ENCODE data around the gene FAM3B. TPM values are rescaled to one million over a fixed set of nuclear protein-coding genes. Genes with fewer than 3 reads are reported as not detected.

Gene FAM3B
- total RNA-seq, 1 experiment from 2014 or later: not detected

DNA sequence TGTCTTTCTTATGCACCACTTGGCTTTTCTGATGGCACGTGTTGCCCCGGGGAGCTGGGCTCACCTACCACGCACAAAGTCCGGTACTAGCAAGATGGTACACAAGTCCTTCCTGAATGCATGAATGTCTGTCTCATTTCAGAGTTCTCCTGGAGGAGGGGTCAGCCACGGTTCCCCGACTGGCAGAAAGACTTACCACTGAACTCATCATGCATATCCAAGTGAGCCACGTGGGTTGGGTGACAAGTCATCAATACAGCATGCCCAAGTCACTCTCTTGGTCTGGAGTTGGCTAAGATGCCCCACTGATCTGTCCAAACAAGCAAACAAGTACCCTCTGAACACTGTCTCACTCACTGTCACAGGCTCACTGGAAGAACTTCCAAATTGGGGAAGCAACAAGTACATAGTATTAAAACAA lies 80.9 kb downstream of the FAM3B start:
- no peak overlapping the region for H3K27ac ChIP-seq (ENCODE audit: low read length)
- ATAC-seq: no peak
- H3K36me3 ChIP-seq (ENCODE audit: control insufficient read depth, insufficient read depth, low read length): no peaks in the 10 kb centered on the region; the same call in none of the 2 replicates
- no peaks in the 10 kb centered on the region for H3K9me3 ChIP-seq (ENCODE audit: control insufficient read depth, insufficient read depth, low read depth, low read length)
- POLR2A ChIA-PET: no interaction called here
- no peak for DNase-seq (ENCODE audit: low read depth, low spot score)
- in situ Hi-C loops (cut with HindIII; ENCODE audit: low pct_unique_long_range_greater_than_20kb, low sequenced_read_pairs) (no loop called here), intact Hi-C loops (cut with micrococcal nuclease; ENCODE audit: unreplicated experiment) (no loop called here)
- no peaks in the 10 kb centered on the region for H3K27me3 ChIP-seq (ENCODE audit: control insufficient read depth, insufficient read depth, low read length)
- CTCF ChIA-PET: no interaction called here
- TF ChIP-seq, protein P1, sequence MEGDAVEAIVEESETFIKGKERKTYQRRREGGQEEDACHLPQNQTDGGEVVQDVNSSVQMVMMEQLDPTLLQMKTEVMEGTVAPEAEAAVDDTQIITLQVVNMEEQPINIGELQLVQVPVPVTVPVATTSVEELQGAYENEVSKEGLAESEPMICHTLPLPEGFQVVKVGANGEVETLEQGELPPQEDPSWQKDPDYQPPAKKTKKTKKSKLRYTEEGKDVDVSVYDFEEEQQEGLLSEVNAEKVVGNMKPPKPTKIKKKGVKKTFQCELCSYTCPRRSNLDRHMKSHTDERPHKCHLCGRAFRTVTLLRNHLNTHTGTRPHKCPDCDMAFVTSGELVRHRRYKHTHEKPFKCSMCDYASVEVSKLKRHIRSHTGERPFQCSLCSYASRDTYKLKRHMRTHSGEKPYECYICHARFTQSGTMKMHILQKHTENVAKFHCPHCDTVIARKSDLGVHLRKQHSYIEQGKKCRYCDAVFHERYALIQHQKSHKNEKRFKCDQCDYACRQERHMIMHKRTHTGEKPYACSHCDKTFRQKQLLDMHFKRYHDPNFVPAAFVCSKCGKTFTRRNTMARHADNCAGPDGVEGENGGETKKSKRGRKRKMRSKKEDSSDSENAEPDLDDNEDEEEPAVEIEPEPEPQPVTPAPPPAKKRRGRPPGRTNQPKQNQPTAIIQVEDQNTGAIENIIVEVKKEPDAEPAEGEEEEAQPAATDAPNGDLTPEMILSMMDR (IDR thresholded peaks at IDR 0.05): no peak
- TF ChIP-seq SIN3A (IDR thresholded peaks at IDR 0.05; ENCODE audit: borderline replicate concordance, insufficient read depth, low read depth, low read length) (no peak), POLR2AphosphoS5 (IDR thresholded peaks at IDR 0.05; ENCODE audit: low read depth, low read length) (no peak), TCF7L2 (IDR thresholded peaks at IDR 0.05; ENCODE audit: low read depth, low read length) (no peak)
- TF ChIP-seq, protein P2, sequence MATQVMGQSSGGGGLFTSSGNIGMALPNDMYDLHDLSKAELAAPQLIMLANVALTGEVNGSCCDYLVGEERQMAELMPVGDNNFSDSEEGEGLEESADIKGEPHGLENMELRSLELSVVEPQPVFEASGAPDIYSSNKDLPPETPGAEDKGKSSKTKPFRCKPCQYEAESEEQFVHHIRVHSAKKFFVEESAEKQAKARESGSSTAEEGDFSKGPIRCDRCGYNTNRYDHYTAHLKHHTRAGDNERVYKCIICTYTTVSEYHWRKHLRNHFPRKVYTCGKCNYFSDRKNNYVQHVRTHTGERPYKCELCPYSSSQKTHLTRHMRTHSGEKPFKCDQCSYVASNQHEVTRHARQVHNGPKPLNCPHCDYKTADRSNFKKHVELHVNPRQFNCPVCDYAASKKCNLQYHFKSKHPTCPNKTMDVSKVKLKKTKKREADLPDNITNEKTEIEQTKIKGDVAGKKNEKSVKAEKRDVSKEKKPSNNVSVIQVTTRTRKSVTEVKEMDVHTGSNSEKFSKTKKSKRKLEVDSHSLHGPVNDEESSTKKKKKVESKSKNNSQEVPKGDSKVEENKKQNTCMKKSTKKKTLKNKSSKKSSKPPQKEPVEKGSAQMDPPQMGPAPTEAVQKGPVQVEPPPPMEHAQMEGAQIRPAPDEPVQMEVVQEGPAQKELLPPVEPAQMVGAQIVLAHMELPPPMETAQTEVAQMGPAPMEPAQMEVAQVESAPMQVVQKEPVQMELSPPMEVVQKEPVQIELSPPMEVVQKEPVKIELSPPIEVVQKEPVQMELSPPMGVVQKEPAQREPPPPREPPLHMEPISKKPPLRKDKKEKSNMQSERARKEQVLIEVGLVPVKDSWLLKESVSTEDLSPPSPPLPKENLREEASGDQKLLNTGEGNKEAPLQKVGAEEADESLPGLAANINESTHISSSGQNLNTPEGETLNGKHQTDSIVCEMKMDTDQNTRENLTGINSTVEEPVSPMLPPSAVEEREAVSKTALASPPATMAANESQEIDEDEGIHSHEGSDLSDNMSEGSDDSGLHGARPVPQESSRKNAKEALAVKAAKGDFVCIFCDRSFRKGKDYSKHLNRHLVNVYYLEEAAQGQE (IDR thresholded peaks at IDR 0.05; ENCODE audit: insufficient read depth in 1 of 2, low read depth in 2 of 2, low read length in 1 of 2): no peak
- BruUV-seq (replicated peaks): no TSS peak
- H3K4me3 ChIP-seq (ENCODE audit: low read depth in 2 of 2, low read length in 2 of 2): no peak overlapping the region
- no peaks in the 10 kb centered on the region for H3K4me1 ChIP-seq (ENCODE audit: control insufficient read depth, insufficient read depth, low read length)

DNA sequence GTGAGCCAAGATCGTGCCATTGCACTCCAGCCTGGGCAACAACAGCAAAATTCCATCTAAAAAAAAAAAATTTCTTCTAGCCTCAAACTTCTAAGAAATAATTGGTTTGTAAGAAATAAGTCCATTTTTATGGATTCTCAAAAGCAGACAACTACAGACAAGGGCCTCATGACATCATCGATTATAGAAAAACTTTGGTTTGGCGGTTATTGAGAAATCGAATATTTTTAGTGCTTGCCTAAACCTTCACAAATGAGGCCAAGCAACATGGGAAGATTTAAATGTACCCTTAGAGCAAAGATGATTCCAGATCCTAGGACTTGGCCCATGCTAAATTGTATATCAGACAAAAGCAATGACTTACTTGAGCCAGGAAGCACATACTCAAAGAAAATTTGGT lies 81.7 kb downstream of the FAM3B start:
- in situ Hi-C loops (cut with HindIII; ENCODE audit: low pct_unique_long_range_greater_than_20kb, low sequenced_read_pairs): no loop called here
- Histone ChIP-seq H3K27ac (ENCODE audit: low read length) (no peak overlapping the region), H3K9me3 (ENCODE audit: control insufficient read depth, insufficient read depth, low read depth, low read length) (no peaks in the 10 kb centered on the region), H3K4me1 (ENCODE audit: control insufficient read depth, insufficient read depth, low read length) (no peaks in the 10 kb centered on the region), H3K4me3 (ENCODE audit: low read depth in 2 of 2, low read length in 2 of 2) (no peak overlapping the region), H3K36me3 (ENCODE audit: control insufficient read depth, insufficient read depth, low read length) (no peaks in the 10 kb centered on the region; the same call in none of the 2 replicates), H3K27me3 (ENCODE audit: control insufficient read depth, insufficient read depth, low read length) (no peaks in the 10 kb centered on the region)
- no peak for TF ChIP-seq POLR2AphosphoS5 (IDR thresholded peaks at IDR 0.05; ENCODE audit: low read depth, low read length)
- TF ChIP-seq, protein P1 (IDR thresholded peaks at IDR 0.05): no peak
- no peak for TF ChIP-seq SIN3A (IDR thresholded peaks at IDR 0.05; ENCODE audit: borderline replicate concordance, insufficient read depth, low read depth, low read length)
- TF ChIP-seq TCF7L2 (IDR thresholded peaks at IDR 0.05; ENCODE audit: low read depth, low read length): no peak
- TF ChIP-seq, protein P2 (IDR thresholded peaks at IDR 0.05; ENCODE audit: insufficient read depth in 1 of 2, low read depth in 2 of 2, low read length in 1 of 2): no peak
- ChIA-PET POLR2A (no interaction called here), CTCF (no interaction called here)
- ATAC-seq (no peak), DNase-seq (ENCODE audit: low read depth, low spot score) (no peak)
- intact Hi-C loops (cut with micrococcal nuclease; ENCODE audit: unreplicated experiment): no loop called here
- BruUV-seq (replicated peaks): no TSS peak
